Chondrocyte (in vitro differentiated cells): ENCODE results near the gene SMG7. TPM values are rescaled to one million over a fixed set of nuclear protein-coding genes. Genes with fewer than 3 reads are reported as not detected.

Source experiments
- DNase-seq: peaks from one replicate; pipeline ENCODE4 v3.0.0; 2021; ENCODE audit warnings: mixed read lengths, low spot score
- H3K27ac Mint-ChIP-seq: one replicate; pipeline ENCODE4 v1.8.0; 2021; ENCODE audit warnings: mild to moderate bottlenecking, moderate library complexity, mixed read lengths; ENCODE audit not compliant: unreplicated experiment
- H3K27me3 Mint-ChIP-seq: 2 replicates; pipeline ENCODE4 v1.8.0; 2021; ENCODE audit warnings: low read depth, mixed read lengths
- H3K36me3 Mint-ChIP-seq: 2 replicates; pipeline ENCODE4 v1.8.0; 2021; ENCODE audit warnings: low read depth, mixed read lengths
- H3K4me1 Mint-ChIP-seq: 2 replicates; pipeline ENCODE4 v1.8.0; 2021; ENCODE audit warnings: low read depth, mild to moderate bottlenecking, mixed read lengths
- H3K4me3 Mint-ChIP-seq: one replicate; pipeline ENCODE4 v1.8.0; 2021; ENCODE audit warnings: mild to moderate bottlenecking, moderate library complexity, mixed read lengths; ENCODE audit not compliant: unreplicated experiment
- H3K9me3 Mint-ChIP-seq: 2 replicates; pipeline ENCODE4 v1.8.0; 2021; ENCODE audit warnings: low read depth, mixed read lengths
- CTCF ChIP-seq: fragments of 200-600 bp; sonication (generic); IDR thresholded peaks from 2 replicates; pipeline ENCODE4 v1.5.0; 2021; ENCODE audit warnings: antibody characterized with exemption, mild to moderate bottlenecking, moderate library complexity
- total RNA-seq: library from RNA; stranded (reverse); gene quantifications from 3 replicates; pipeline ENCODE4 v1.2.1, GENCODE V29; 2021

SMG7 gene
- total RNA-seq, 1 donor from 2014 or later, result 49.4 TPM

GRCh38 chr1:183432548-183432875, 39.8 kb upstream of the SMG7 start:
- Mint-ChIP-seq H3K27ac (no peak overlapping the region), H3K4me1 (no peaks in the 10 kb centered on the region), H3K9me3 (peaks cover 4% of the 10 kb centered on the region), H3K36me3 (no peaks in the 10 kb centered on the region), H3K27me3 (peaks cover 17% of the 10 kb centered on the region), H3K4me3 (no peak overlapping the region)
- TF ChIP-seq CTCF, result no peak
- no peak for DNase-seq

- H3K27ac Mint-ChIP-seq, result no peak overlapping the region
- H3K27me3 Mint-ChIP-seq, result peaks cover 15% of the 10 kb centered on the region
- no peak for TF ChIP-seq CTCF
- no peaks in the 10 kb centered on the region for H3K4me1 Mint-ChIP-seq
- H3K9me3 Mint-ChIP-seq, result peaks cover 4% of the 10 kb centered on the region
- H3K4me3 Mint-ChIP-seq, result no peak overlapping the region
- no peaks in the 10 kb centered on the region for H3K36me3 Mint-ChIP-seq
- DNase-seq, result no peak
Measured at GRCh38 chr1:183433703-183434102, 38.6 kb upstream of the SMG7 start.

- no peak for DNase-seq
- peaks cover 6% of the 10 kb centered on the region for H3K27me3 Mint-ChIP-seq
- H3K9me3 Mint-ChIP-seq, result no peaks in the 10 kb centered on the region
- no peak for TF ChIP-seq CTCF
- no peaks in the 10 kb centered on the region for H3K36me3 Mint-ChIP-seq
- H3K4me1 Mint-ChIP-seq, result no peaks in the 10 kb centered on the region
- H3K4me3 Mint-ChIP-seq, result no peak overlapping the region
- no peak overlapping the region for H3K27ac Mint-ChIP-seq
Measured at GRCh38 chr1:183435497-183435896, 36.8 kb upstream of the SMG7 start.

GRCh38 chr1:183438060-183438459, 34.2 kb upstream of the SMG7 start:
- H3K4me1 Mint-ChIP-seq, result no peaks in the 10 kb centered on the region
- H3K27me3 Mint-ChIP-seq, result peaks cover 8% of the 10 kb centered on the region
- H3K9me3 Mint-ChIP-seq, result no peaks in the 10 kb centered on the region
- no peak overlapping the region for H3K4me3 Mint-ChIP-seq
- TF ChIP-seq CTCF, result no peak
- no peaks in the 10 kb centered on the region for H3K36me3 Mint-ChIP-seq
- H3K27ac Mint-ChIP-seq, result no peak overlapping the region
- DNase-seq, result no peak

GRCh38 chr1:183443011-183443410, 29.3 kb upstream of the SMG7 start:
- Mint-ChIP-seq H3K27me3 (peaks cover 4% of the 10 kb centered on the region), H3K9me3 (no peaks in the 10 kb centered on the region), H3K4me3 (no peak overlapping the region), H3K36me3 (no peaks in the 10 kb centered on the region), H3K4me1 (peaks cover 5% of the 10 kb centered on the region), H3K27ac (no peak overlapping the region)
- no peak for DNase-seq
- TF ChIP-seq CTCF, result no peak
